NCI-H526 treated with DMSO at 0.1 percent for 48 hours (cell line): ENCODE measurements around the gene FBLN1.
A peak's percentile ranks its signal among the peaks of the same experiment; 100 is the strongest.

Source experiments
- DNase-seq: peaks from one replicate; lab custom pipeline; 2025; lab: John Stamatoyannopoulos, UW

Gene FBLN1

DNA sequence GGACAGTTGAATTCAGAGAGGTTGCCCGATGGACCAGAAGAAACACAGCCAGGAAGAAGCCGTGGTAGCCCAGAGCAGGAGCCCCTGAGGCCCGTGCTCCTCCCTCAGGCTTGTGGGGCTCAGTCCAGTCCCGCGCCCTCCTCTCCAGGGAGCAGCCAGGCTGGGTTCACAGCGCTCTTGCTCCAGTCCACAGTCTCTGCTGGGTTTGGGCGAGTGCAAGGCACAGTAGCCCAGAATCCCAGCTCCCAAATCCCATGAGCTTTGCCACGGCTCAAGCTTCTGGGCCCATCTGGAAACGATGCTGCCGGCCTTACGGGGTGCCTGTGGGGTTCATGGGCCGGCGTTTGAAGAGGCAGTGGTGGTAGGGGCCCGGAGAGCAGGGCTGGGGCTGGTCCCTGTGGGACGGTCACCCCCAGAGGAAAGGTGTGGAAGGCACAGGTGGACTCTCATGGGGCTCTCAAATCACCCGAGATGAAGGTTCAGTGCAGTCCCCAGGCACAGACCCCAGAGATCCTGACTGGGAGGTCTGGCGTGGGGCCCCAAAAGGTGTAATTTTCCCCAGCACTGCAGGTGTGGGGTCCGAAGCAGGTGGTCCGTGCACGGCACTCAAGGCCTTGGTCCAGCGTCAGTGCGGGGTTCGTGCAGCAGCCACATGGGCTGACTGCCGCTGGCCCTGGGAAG is 138.4 kb downstream of the FBLN1 start:
- DNase-seq, result no peak

DNA sequence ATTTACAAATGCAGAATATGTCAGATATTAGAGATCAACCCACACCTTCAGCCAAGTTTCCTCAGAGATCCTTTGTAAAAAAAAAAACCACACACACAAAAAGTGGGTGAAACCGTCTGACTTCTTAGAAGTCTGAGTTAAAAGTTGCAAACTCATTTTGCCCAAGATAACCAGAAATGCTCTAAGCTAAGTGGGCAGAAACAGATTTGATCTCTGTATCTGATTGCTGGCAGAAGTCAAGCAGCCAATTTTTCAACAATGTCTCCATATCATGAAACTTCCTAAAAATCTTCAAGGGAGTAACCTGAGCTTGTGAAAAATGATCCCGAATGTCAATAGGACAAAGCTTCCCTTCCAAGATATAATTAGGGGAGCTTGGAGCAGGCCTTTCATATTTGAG is 140.3 kb downstream of the FBLN1 start:
- DNase-seq, result no peak

DNA sequence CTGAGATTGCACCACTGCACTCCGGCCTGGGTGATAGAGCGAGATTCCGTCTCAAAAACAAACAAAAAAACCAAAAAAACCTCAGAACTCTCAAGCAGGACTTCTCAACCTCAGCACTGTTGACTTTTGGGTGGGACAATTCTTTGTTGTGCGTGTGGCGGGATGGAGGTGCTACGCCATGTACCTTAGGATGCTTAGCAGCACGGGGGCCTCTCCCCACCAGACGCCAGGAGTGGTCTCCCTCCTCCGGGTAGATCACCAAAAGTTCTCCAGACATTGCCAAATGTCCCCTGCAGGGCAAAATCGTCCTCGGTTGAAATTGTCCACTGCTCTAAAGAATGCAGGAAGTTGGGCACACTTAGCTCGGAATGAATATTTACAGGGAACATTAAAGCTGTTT is 142.0 kb downstream of the FBLN1 start:
- DNase-seq, result no peak

DNA sequence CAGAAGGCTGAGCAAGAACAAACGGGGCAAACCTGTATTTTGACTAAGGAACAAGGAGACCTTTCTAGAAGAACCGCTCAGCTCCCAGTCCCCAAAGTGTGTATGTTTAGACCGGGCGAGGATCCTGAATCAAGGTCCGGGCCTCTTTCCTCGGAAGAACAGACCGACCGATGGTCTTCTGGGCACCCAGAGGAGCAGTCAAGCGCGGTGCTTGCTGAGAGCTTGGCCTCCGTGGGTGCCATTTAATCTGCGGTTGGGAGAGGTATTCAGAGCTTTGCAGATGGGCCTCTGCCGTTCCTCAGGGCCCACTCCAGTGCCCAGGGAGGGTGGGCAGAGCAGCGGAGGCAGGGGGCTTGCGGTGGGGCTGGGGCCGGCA is 142.5 kb downstream of the FBLN1 start:
- no peak for DNase-seq

DNA sequence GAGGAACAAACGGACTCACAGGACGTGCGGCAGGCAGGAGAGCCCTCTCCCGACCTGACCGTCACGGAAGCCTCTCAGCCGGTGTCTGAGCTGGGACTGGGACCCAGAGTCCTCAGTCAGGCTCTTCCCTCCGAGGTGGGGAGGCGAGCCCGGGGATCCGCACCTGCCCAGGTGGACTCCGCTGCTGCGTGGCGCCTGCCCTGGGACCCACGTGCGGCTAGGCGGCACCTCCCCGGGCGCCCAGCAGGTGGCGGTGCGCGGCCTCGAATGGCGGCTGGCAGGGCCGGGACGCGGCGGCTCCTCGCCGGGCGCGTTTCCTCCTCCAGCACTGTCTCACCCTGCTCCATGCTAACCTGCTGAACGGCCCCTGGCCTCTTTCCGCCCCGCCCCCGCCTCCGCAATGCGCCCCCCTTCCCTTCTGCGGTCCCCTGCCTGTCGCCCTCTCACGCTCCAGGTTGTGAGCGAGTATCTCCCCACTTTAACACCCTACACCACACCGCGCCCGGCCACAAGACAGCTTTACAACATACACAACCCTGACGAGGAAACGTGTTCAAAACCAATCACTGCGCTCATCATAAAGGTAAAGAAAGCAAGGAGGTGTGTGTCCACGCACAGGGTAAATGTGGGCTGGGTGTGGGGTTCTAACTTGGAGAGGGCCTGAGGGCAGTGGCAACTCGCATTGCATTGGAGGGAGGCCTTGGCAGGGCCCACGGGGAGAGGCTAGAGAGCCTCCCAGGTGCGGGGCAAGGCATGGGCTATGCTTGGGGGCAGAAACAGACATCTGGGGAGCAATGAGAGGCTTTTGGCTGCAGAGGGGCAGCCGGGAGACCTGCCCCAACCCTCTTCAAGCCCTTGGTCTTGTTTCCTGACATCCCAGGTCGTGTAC is 143.1 kb downstream of the FBLN1 start:
- peak; percentile 53 for DNase-seq

DNA sequence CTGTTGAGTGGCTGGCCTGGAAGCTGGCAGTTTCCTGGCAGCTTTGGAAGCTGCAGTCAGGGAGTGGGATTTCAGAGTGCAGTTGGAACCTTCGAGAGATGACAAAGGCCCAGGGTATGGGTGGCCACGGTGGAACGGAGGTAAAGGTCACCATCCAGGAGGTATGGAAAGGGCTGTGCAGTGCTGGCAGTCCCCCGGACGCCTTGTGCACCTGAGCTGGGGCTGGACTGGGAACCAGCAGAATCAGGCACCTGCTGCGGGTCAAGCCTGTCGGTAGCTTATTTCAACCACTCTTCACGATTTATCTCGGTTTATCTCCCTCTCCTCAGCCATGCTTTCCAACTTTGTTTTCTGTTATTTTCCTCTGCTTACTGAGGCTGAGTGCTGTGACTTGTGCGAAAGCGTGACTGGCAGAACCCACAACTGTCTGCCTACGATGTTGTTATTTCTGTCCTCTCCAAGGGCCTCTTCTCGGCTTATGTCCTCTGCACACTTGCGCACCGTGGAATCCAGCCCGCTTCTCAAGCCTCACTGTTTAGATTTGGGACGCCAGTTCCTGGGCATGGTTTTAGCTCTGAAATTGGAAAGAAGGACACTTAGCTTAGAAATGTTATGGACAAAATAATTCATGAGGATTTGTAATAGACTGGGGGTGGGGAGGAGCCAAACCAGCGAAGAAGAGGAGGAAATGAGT is 145.0 kb downstream of the FBLN1 start:
- DNase-seq, result no peak

DNA sequence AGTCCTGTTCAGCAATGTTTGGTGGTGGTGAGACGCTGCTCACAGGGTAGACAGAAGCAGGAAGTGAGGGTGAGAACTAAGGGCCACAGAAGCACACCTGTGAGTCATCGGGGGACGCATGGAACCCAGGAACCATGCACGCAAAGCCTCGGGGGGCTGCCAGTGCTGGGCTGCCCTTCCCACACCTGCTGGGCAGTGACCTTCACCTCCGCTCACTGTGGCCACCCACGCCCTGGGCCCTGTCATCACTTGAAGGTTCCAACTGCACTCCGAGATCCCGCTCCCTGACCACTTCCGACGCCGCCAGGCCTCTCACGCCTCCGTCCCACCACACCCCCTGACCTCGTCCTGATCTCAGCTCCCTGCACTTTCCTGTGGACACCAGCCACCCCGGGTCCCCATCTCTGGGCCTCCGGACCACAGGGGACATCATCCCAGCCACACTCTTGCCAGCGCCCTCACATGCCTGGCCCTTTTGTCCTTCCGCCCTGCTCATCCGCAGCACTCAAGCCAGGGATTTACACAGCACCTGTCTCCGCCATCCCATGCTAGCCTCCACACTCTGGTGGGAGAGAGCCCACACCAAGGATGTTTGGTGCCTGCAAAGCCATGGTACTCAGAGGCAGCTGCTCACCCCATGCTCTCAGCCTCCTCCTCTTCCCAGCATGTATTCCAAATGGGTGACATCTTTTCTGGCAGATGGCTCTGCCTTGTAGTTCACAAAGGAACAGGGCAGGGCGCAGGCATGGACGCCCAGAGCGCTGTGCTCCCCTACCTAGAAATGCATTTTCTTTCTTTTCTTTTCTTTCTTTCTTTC is 145.8 kb downstream of the FBLN1 start:
- DNase-seq, result no peak

DNA sequence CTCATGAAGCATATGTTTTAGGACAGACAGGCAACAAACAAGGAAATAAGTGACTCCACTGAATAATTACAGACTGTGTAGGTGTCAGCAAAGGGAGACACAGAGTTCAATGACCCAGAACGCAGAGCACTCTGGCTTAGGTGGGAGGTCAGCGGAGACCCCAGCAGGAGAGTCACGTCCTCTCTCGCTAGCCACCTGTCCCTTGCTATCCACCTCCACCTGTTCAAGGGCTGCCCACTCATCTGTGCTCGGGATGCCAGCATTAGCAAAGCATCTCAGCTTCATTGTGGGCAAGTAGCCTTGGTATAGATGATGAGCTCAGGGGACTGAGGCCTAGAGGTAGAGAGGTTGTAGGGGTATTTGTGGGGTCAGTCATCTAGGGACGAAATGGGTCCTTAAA is 147.1 kb downstream of the FBLN1 start:
- no peak for DNase-seq

DNA sequence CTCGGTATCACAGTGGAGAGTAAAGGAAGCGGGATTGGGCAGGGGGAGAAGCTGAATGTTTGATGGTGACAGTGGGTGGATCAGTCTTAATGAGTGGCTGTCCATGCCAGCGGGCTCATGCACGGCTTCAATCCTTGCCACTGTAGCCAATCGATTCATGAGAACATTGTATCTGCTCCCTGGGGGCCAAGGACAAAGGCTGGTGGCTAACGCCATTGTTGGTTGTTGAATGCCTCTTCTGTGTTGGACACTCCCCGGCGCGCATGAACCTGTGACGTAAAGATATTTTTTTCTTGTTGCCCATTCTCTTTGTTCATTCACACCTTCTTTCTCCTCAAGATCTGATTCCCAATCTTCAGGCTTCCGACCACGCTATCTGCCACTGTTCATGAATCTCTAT is 148.0 kb downstream of the FBLN1 start:
- DNase-seq, result no peak
